ENCODE measurements around the gene KDM4C. TPM values are rescaled to one million over a fixed set of nuclear protein-coding genes. Genes with fewer than 3 reads are reported as not detected.

Gene KDM4C
- total RNA-seq, 2 experiments from 2014 or later, result 51.5 to 60.3 TPM

DNA sequence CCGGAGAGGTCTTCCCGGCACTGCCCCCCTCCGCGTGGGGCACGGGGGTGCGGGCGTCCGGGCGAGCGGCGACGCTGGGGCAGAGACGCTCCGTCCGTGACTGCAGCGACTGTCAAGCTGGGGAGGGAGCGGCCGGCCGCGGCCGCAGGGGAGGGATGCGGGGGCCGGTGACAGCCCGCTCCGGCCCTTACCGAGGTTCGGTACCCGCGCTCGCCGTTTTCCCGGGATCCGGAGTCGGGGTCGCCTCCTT, 400 bp downstream of the KDM4C start:
- ChIA-PET POLR2A (interaction anchor here (0.6 to 3.1 kb wide), 4 partner anchors 11 to 76 kb away, joined by 4 to 21 read pairs (median 12); no protein-coding TSS in a partner anchor), CTCF (ENCODE audit: unreplicated experiment) (no interaction called here)
- H3K27ac ChIP-seq (ENCODE audit: low read depth, low read length, poor library complexity, severe bottlenecking), result peak overlapping the region; percentile 80
- DNase-seq (ENCODE audit: low spot score), result no peak
- peaks cover 22% of the 10 kb centered on the region for H3K4me1 ChIP-seq (ENCODE audit: insufficient read depth, low read length, poor library complexity, severe bottlenecking)
- peak overlapping the region; percentile 87 for H3K4me2 ChIP-seq (ENCODE audit: low read length)
- TF ChIP-seq, protein P1, sequence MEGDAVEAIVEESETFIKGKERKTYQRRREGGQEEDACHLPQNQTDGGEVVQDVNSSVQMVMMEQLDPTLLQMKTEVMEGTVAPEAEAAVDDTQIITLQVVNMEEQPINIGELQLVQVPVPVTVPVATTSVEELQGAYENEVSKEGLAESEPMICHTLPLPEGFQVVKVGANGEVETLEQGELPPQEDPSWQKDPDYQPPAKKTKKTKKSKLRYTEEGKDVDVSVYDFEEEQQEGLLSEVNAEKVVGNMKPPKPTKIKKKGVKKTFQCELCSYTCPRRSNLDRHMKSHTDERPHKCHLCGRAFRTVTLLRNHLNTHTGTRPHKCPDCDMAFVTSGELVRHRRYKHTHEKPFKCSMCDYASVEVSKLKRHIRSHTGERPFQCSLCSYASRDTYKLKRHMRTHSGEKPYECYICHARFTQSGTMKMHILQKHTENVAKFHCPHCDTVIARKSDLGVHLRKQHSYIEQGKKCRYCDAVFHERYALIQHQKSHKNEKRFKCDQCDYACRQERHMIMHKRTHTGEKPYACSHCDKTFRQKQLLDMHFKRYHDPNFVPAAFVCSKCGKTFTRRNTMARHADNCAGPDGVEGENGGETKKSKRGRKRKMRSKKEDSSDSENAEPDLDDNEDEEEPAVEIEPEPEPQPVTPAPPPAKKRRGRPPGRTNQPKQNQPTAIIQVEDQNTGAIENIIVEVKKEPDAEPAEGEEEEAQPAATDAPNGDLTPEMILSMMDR (conservative IDR thresholded peaks at IDR 0.05; ENCODE audit: low read length), result no peak
- TF ChIP-seq EZH2phosphoT487 (IDR thresholded peaks at IDR 0.05; ENCODE audit: borderline replicate concordance, low read depth, low read length), result no peak
- no peaks in the 10 kb centered on the region for H3K9me2 ChIP-seq (ENCODE audit: insufficient read depth, low read length)
- no peaks in the 10 kb centered on the region for H3K9me3 ChIP-seq (ENCODE audit: low read length)
- 0 out of 2 replicates have a peak, but pooled peaks cover 8% of the 10 kb centered on the region for H4K20me1 ChIP-seq (ENCODE audit: insufficient read depth, low read length)
- no TSS peak for BruUV-seq (replicated peaks)
- no peaks in the 10 kb centered on the region for H3K36me3 ChIP-seq (ENCODE audit: insufficient read depth, low read length)
- peaks cover 42% of the 10 kb centered on the region for H3K79me2 ChIP-seq (ENCODE audit: insufficient read depth, low read depth, low read length)
- H2AFZ ChIP-seq (ENCODE audit: low read length), result peak overlapping the region; percentile 96; the same call in 1 of the 2 replicates
- peak overlapping the region; percentile 94 for H3K4me3 ChIP-seq (ENCODE audit: low read depth, low read length, poor library complexity, severe bottlenecking)
- intact Hi-C loops (cut with micrococcal nuclease; ENCODE audit: unreplicated experiment), result loop anchor here (5.0 kb wide), 3 partner anchors 56 to 751 kb away; partner anchors contain the start of gene UHRF2

DNA sequence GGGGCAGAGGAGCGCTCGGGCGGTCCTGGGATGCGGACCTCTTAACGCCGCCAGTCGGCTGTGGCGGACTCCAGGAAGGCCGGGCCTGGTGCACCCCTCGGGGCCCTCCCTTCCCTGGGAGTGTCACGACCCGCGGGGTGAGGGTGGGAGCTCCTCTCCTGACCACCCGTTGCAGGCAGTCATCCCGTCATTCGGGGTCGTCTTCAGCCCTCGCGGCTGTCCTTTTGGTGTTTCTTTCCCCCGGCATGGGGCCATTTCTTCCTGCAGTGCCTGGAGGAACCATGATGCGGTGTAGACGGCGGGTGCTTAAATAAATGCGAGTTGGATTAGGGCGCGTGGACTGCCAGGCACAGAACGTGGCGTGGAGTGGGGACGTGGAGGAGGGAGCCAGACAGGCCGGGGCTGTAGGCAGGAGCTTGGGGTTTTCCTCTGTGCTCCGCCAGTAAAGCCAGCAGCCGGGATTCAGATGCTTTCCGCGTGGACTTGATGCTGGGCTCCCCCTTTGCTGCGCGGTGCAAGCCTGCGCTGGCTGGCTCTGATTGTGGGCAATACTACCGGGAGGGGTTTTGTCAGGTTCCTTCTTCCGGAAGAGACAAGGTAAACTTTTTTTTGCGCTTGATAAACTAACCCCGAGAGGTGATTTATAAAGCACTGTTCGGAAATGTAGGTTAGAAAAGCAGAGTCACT, 868 bp downstream of the KDM4C start:
- TF ChIP-seq, protein P1 (conservative IDR thresholded peaks at IDR 0.05; ENCODE audit: low read length), result no peak
- TF ChIP-seq EZH2phosphoT487 (IDR thresholded peaks at IDR 0.05; ENCODE audit: borderline replicate concordance, low read depth, low read length), result no peak
- 0 out of 2 replicates have a peak, but pooled peaks cover 8% of the 10 kb centered on the region for H4K20me1 ChIP-seq (ENCODE audit: insufficient read depth, low read length)
- peaks cover 47% of the 10 kb centered on the region for H3K79me2 ChIP-seq (ENCODE audit: insufficient read depth, low read depth, low read length)
- DNase-seq (ENCODE audit: low spot score), result peak; percentile 69
- ChIA-PET CTCF (ENCODE audit: unreplicated experiment) (no interaction called here), POLR2A (interaction anchor here (0.6 to 3.1 kb wide), 8 partner anchors 9 to 77 kb away, joined by 3 to 21 read pairs (median 4); no protein-coding TSS in a partner anchor)
- no peaks in the 10 kb centered on the region for H3K36me3 ChIP-seq (ENCODE audit: insufficient read depth, low read length)
- peaks cover 22% of the 10 kb centered on the region for H3K4me1 ChIP-seq (ENCODE audit: insufficient read depth, low read length, poor library complexity, severe bottlenecking)
- peak overlapping the region; percentile 96; the same call in 1 of the 2 replicates for H2AFZ ChIP-seq (ENCODE audit: low read length)
- no peaks in the 10 kb centered on the region for H3K9me2 ChIP-seq (ENCODE audit: insufficient read depth, low read length)
- H3K4me2 ChIP-seq (ENCODE audit: low read length), result peak overlapping the region; percentile 87
- H3K9me3 ChIP-seq (ENCODE audit: low read length), result no peaks in the 10 kb centered on the region
- peak overlapping the region; percentile 94 for H3K4me3 ChIP-seq (ENCODE audit: low read depth, low read length, poor library complexity, severe bottlenecking)
- no TSS peak for BruUV-seq (replicated peaks)
- peak overlapping the region; percentile 80 for H3K27ac ChIP-seq (ENCODE audit: low read depth, low read length, poor library complexity, severe bottlenecking)
- intact Hi-C loops (cut with micrococcal nuclease; ENCODE audit: unreplicated experiment), result loop anchor here (5.0 kb wide), 3 partner anchors 56 to 751 kb away; partner anchors contain the start of gene UHRF2
